C4-2B (cell line): Measurements from ENCODE around the gene CALM3.

Experiments used
- ZFX ChIP-seq: fragments of 450-650 bp; IDR thresholded peaks from 2 replicates; pipeline ENCODE4 v1.6.1; 2017
- TF ChIP-seq, protein P1 (sequence below): fragments of 450-650 bp; conservative IDR thresholded peaks from 2 replicates; pipeline ENCODE4 v1.5.1; 2017; ENCODE audit warnings: mild to moderate bottlenecking

DNA sequence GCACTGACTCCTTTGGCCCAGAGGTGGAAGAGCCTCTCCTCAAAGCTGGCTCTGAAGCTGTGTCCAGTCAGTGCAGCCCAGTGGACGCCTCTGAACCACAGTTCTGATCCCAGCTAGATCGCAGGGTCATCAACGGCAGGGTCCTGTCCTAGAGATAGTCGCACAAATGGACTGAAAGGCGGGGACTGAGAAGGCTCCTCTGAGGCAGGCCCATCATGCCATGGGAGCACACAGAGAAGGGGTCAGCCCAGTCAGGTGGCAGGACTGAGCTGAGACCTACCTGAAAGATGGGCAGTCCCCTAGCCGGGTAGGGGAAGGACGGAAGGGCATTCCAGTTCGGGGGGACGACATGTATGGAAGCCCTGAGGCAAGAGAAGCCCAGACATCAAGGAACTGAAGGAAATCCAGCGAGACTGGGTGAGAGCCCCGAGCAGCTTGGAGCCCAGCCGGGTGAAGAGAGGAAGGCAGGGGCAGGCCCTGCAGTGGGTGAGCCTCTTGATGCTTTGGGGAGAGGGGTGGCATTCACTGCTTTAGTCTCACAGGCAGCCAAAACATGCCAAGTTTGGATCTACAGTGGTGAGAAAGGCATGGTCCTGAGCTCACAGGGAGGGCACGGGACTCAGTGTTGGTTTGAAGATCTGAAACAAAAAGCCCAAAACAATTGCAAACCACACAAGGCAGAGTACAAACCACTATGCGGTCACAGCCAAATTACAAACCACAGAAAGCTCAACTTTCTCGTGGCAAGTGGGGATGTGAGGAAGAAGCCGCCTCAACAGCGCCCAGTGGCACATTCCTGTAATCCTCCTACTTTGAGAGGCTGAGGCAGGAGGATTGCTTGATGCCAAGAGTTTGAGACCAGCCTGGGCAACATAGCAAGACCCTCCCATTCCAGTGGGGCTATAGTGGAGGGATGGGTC is 10.0 kb downstream of the CALM3 start:
- TF ChIP-seq, protein P1, sequence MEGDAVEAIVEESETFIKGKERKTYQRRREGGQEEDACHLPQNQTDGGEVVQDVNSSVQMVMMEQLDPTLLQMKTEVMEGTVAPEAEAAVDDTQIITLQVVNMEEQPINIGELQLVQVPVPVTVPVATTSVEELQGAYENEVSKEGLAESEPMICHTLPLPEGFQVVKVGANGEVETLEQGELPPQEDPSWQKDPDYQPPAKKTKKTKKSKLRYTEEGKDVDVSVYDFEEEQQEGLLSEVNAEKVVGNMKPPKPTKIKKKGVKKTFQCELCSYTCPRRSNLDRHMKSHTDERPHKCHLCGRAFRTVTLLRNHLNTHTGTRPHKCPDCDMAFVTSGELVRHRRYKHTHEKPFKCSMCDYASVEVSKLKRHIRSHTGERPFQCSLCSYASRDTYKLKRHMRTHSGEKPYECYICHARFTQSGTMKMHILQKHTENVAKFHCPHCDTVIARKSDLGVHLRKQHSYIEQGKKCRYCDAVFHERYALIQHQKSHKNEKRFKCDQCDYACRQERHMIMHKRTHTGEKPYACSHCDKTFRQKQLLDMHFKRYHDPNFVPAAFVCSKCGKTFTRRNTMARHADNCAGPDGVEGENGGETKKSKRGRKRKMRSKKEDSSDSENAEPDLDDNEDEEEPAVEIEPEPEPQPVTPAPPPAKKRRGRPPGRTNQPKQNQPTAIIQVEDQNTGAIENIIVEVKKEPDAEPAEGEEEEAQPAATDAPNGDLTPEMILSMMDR: no peak
- no peak for TF ChIP-seq ZFX
